T-cell (primary cell): Measurements from ENCODE around the gene PBX1. TPM values are rescaled to one million over a fixed set of nuclear protein-coding genes. Genes with fewer than 3 reads are reported as not detected.

Source experiments
- ATAC-seq, 4 experiments: fragments of 200-7000 bp in 3 of 4; fragments of 150-1000 bp in 1 of 4; cut with Tn5 transposase; replicated peaks in 1 of 4; 1 replicate in 3 of 4; 2 replicates in 1 of 4; pipeline ENCODE4 v1.10.0; 2021; ENCODE audit warnings: moderate library complexity in 3 of 4, mild to moderate bottlenecking in 2 of 4, moderate number of reproducible peaks in 1 of 4
- CTCF ChIA-PET, 2 donors: fragments of 300-600 bp; sonication (Branson Sonifier 250); formaldehyde crosslinking; loops; one replicate each; lab custom pipeline; 2022; ENCODE audit warnings: antibody characterized with exemption in 2 of 2; lab: Charles Lee
- POLR2A ChIA-PET, 2 donors: fragments of 300-600 bp; sonication (Branson Sonifier 250); formaldehyde crosslinking; loops; one replicate each; lab custom pipeline; 2022; ENCODE audit warnings: antibody characterized with exemption in 2 of 2; lab: Charles Lee
- DNase-seq, 35 experiments: peaks; one replicate each; pipeline versions ENCODE4 v3.0.0 to v3.0.0-alpha.2; 2013 to 2023
- H3K27ac ChIP-seq: one replicate; pipeline ENCODE4 v1.5.1; 2013; ENCODE audit warnings: low read length
- H3K27me3 ChIP-seq, 2 experiments: replicated peaks in 1 of 2; 1 replicate in 1 of 2; 2 replicates in 1 of 2; pipeline versions ENCODE4 v1.6.1 to v1.7.0; 2013; ENCODE audit warnings: low read length in 1 of 2, mixed read lengths in 1 of 2; ENCODE audit not compliant: control insufficient read depth in 2 of 2, insufficient read depth in 2 of 2; ENCODE audit errors: extremely low read depth in 1 of 2
- H3K36me3 ChIP-seq, 2 donors: 1 replicate in 1 of 2; 2 replicates in 1 of 2; pipeline versions ENCODE4 v1.6.1 to v1.7.0; 2013; ENCODE audit warnings: low read length in 1 of 2; ENCODE audit not compliant: control insufficient read depth in 2 of 2, insufficient read depth in 1 of 2; ENCODE audit errors: extremely low read depth in 1 of 2
- H3K4me1 ChIP-seq, 2 experiments: 1 replicate in 1 of 2; 2 replicates in 1 of 2; pipeline versions ENCODE4 v1.6.1 to v1.7.0; 2013; ENCODE audit warnings: low read length in 2 of 2, mixed read lengths in 1 of 2; ENCODE audit not compliant: insufficient read depth in 2 of 2, control insufficient read depth in 1 of 2; ENCODE audit errors: extremely low read depth in 1 of 2
- H3K4me3 ChIP-seq, 2 donors: 1 replicate in 1 of 2; 2 replicates in 1 of 2; pipeline versions ENCODE4 v1.5.1 to v1.7.0; 2013; ENCODE audit warnings: mild to moderate bottlenecking in 2 of 2, low read length in 1 of 2, moderate library complexity in 1 of 2; ENCODE audit not compliant: control insufficient read depth in 1 of 2; ENCODE audit errors: extremely low read depth in 1 of 2
- H3K9me3 ChIP-seq: 2 replicates; pipeline ENCODE4 v1.7.0; 2013
- H3K27ac Mint-ChIP-seq, 2 donors: one replicate each; pipeline ENCODE4 v1.8.0; 2020 to 2021; ENCODE audit warnings: mild to moderate bottlenecking in 2 of 2, mixed read lengths in 2 of 2
- H3K27me3 Mint-ChIP-seq, 2 donors: one replicate each; pipeline ENCODE4 v1.8.0; 2021 to 2022; ENCODE audit warnings: mixed read lengths in 2 of 2
- H3K36me3 Mint-ChIP-seq: one replicate; pipeline ENCODE4 v1.8.0; 2021; ENCODE audit warnings: mixed read lengths
- H3K4me1 Mint-ChIP-seq, 3 donors: one replicate each; pipeline ENCODE4 v1.8.0; 2020 to 2022; ENCODE audit warnings: mixed read lengths in 3 of 3, mild to moderate bottlenecking in 1 of 3
- H3K4me3 Mint-ChIP-seq, 3 donors: one replicate each; pipeline ENCODE4 v1.8.0; 2020 to 2022; ENCODE audit warnings: mild to moderate bottlenecking in 3 of 3, mixed read lengths in 3 of 3, moderate library complexity in 3 of 3
- H3K9me3 Mint-ChIP-seq, 3 donors: one replicate each; pipeline ENCODE4 v1.8.0; 2020 to 2022; ENCODE audit warnings: mixed read lengths in 3 of 3
- WGBS: methylation state at CpG from one replicate; pipeline ENCODE4 v1.1.5; 2013; ENCODE audit warnings: missing lambda C conversion rate; ENCODE audit not compliant: insufficient coverage; 5-methylcytosine and 5-hydroxymethylcytosine counted together
- total RNA-seq, 35 experiments: library from RNA in 6 of 35; stranded (reverse) in 6 of 35; fragments of 120-200 nt in 1 of 35; gene quantifications; one replicate each; pipeline versions ENCODE4 v1.2.1 to v1.2.4 and lab custom pipeline; 2013 to 2026

PBX1 gene
- total RNA-seq, 5 donors from 2014 or later (not counting 1 experiment from before 2014, with no cell fraction given), result 0.92 to 2.9 (median 1.8) TPM

GRCh38 chr1:164784960-164785359 lies 226.0 kb downstream of the PBX1 start:
- Histone ChIP-seq H3K4me1 (no peaks in the 10 kb centered on the region), H3K9me3 (no peaks in the 10 kb centered on the region), H3K36me3 (no peaks in the 10 kb centered on the region), H3K4me3 (no peak overlapping the region), H3K27me3 (peaks cover 0 to 9% of the 10 kb centered on the region in 2 experiments), H3K27ac (no peak overlapping the region)
- no peak overlapping the region for H3K27ac Mint-ChIP-seq
- H3K4me1 Mint-ChIP-seq, result peaks cover 4 to 7% (median 5%) of the 10 kb centered on the region in 3 donors
- DNase-seq (no peak), ATAC-seq (no peak)
- CTCF ChIA-PET, result no interaction called here
- no peaks in the 10 kb centered on the region for H3K9me3 Mint-ChIP-seq
- POLR2A ChIA-PET, result no interaction called here
- WGBS, result 80% methylated on average over 1 of the region's 6 CpGs
- no peak overlapping the region for H3K4me3 Mint-ChIP-seq
- H3K27me3 Mint-ChIP-seq, result peaks cover 5% of the 10 kb centered on the region in 2 donors
- no peaks in the 10 kb centered on the region for H3K36me3 Mint-ChIP-seq

DNA sequence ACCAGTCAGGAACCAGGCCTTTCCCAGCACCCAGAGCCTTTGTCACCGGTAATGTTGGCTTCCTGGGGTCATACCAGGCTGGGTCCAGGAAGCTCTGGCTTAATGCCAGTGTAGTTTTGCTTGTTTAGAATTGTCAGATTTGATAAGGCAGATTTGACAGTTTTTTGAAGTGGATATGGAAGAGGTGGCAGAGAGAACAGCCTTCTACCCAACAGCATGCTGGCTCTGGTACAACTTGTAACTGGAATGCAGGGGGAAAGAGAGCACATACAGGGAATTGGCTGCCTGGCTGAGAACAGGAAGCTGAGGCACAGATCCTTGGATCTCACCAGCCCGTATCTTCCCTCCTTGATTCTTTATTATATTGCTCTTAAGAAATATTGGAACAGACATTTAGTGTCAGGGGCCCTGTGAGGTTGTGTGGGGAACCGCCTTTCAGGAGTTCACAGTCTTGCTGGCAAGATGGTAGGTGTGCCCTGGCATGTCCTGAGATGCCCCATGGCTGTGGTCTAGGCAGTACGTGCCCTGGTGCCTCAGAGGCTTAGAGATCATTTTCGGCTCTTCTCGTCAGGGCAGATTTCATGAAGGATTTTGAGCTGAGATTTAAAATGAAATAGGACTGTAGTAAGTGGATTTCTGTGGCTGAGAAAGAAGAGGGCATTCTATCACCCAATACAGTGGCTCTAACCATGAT lies 227.0 kb downstream of the PBX1 start:
- DNase-seq, result no peak
- ATAC-seq, result no peak
- 67% methylated on average over 1 of the region's 6 CpGs for WGBS

GRCh38 chr1:164786980-164787833 lies 228.2 kb downstream of the PBX1 start:
- ChIA-PET POLR2A (no interaction called here), CTCF (interaction anchor here (0.6 to 2.0 kb wide), 9 partner anchors 9 to 1431 kb away, joined by 3 to 7 read pairs (median 4); no protein-coding TSS in a partner anchor)
- Mint-ChIP-seq H3K4me1 (peaks cover 4 to 7% (median 5%) of the 10 kb centered on the region in 3 donors), H3K27me3 (peaks cover 5% of the 10 kb centered on the region in 2 donors), H3K4me3 (no peak overlapping the region), H3K27ac (peak overlapping the region in 1 of 2 donors; percentile 45), H3K9me3 (no peaks in the 10 kb centered on the region), H3K36me3 (no peaks in the 10 kb centered on the region)
- H3K27ac ChIP-seq, result no peak overlapping the region
- no peaks in the 10 kb centered on the region for H3K36me3 ChIP-seq
- H3K9me3 ChIP-seq, result no peaks in the 10 kb centered on the region
- H3K4me3 ChIP-seq, result no peak overlapping the region
- peaks cover 0 to 9% of the 10 kb centered on the region in 2 experiments for H3K27me3 ChIP-seq
- H3K4me1 ChIP-seq, result no peaks in the 10 kb centered on the region
- DNase-seq (peak in 33 of 35 experiments; percentile 4 to 57 (median 28)), ATAC-seq (peak in 3 of 4 experiments; percentile 40 to 67 (median 58))
- WGBS, result 29% methylated on average over 4 of the region's 10 CpGs

More for the DNA sequence above, 227.0 kb downstream of the PBX1 start:
- POLR2A ChIA-PET, result no interaction called here
- peaks cover 0 to 9% of the 10 kb centered on the region in 2 experiments for H3K27me3 ChIP-seq
- H3K27me3 Mint-ChIP-seq, result peaks cover 5% of the 10 kb centered on the region in 2 donors
- no peaks in the 10 kb centered on the region for H3K36me3 Mint-ChIP-seq
- peaks cover 4 to 7% (median 5%) of the 10 kb centered on the region in 3 donors for H3K4me1 Mint-ChIP-seq
- no peak overlapping the region for H3K27ac Mint-ChIP-seq
- H3K4me3 Mint-ChIP-seq, result no peak overlapping the region
- H3K4me1 ChIP-seq, result no peaks in the 10 kb centered on the region
- no peak overlapping the region for H3K27ac ChIP-seq
- H3K4me3 ChIP-seq, result no peak overlapping the region
- no peaks in the 10 kb centered on the region for H3K36me3 ChIP-seq
- no peaks in the 10 kb centered on the region for H3K9me3 ChIP-seq
- CTCF ChIA-PET, result interaction anchor here in 1 of 2 donors (0.6 to 2.0 kb wide), 3 partner anchors 9 to 37 kb away, joined by 3 to 7 read pairs (median 3); no protein-coding TSS in a partner anchor
- no peaks in the 10 kb centered on the region for H3K9me3 Mint-ChIP-seq

DNA sequence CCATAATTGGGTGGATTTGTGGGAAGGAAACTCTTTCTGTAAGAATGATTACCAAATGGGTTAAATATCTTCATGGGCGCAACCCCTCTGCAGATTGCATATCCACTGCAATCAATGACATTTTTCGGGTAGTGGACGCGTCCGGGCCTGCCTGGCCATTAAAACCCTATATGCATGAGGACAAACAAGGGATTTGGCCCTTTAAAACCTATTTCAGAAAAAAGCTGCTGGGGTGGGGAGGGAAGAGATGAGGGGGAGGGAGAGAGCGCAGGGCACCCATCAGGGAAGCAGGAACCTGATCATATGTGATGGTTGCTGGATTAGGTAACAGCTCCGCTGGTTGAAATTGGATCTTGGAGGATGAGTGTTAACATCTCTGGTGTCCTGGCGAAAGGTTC lies 228.8 kb downstream of the PBX1 start:
- H3K4me3 Mint-ChIP-seq, result no peak overlapping the region
- Histone ChIP-seq H3K9me3 (no peaks in the 10 kb centered on the region), H3K27me3 (peaks cover 0 to 9% of the 10 kb centered on the region in 2 experiments), H3K4me3 (no peak overlapping the region), H3K36me3 (no peaks in the 10 kb centered on the region), H3K27ac (no peak overlapping the region), H3K4me1 (no peaks in the 10 kb centered on the region)
- H3K4me1 Mint-ChIP-seq, result peaks cover 4 to 7% (median 5%) of the 10 kb centered on the region in 3 donors
- no peak overlapping the region for H3K27ac Mint-ChIP-seq
- no peak for ATAC-seq
- H3K27me3 Mint-ChIP-seq, result peaks cover 5% of the 10 kb centered on the region in 2 donors
- ChIA-PET CTCF (interaction anchor here (0.6 to 2.0 kb wide), 10 partner anchors 9 to 1374 kb away, joined by 3 to 7 read pairs (median 4); no protein-coding TSS in a partner anchor), POLR2A (no interaction called here)
- DNase-seq, result no peak
- no peaks in the 10 kb centered on the region for H3K9me3 Mint-ChIP-seq
- H3K36me3 Mint-ChIP-seq, result no peaks in the 10 kb centered on the region
- 89% methylated on average over 2 of the region's 8 CpGs for WGBS

DNA sequence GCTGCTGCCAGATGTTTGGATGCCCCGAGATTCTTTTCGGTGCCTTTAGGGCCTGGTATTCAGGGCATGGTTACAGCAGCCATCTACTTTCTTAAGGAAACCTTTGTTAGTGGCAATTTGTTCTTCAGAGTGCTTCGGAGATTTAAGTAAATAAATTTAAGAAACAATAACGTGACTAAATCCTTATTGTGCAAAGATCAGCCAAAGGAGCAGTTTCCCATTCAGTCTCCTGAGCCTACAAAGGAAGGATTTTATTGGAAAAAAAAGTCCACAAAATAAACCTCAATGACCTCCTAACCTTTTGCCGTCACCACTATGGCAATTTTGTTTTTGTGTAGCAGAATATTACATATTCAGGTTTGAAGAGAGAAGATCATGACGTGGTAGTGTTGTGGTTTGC lies 231.1 kb downstream of the PBX1 start:
- CTCF ChIA-PET, result no interaction called here
- Mint-ChIP-seq H3K27ac (no peak overlapping the region), H3K4me1 (peaks cover 4 to 7% (median 5%) of the 10 kb centered on the region in 3 donors)

GRCh38 chr1:164792410-164793004 lies 233.5 kb downstream of the PBX1 start:
- ATAC-seq, result no peak
- 76% methylated on average over 6 of the region's 21 CpGs for WGBS

More for the DNA sequence above, 231.1 kb downstream of the PBX1 start:
- Mint-ChIP-seq H3K4me3 (no peak overlapping the region), H3K36me3 (no peaks in the 10 kb centered on the region), H3K27me3 (peaks cover 5% of the 10 kb centered on the region in 2 donors), H3K9me3 (no peaks in the 10 kb centered on the region)
- Histone ChIP-seq H3K9me3 (no peaks in the 10 kb centered on the region), H3K4me3 (no peak overlapping the region), H3K36me3 (no peaks in the 10 kb centered on the region), H3K27ac (no peak overlapping the region), H3K4me1 (no peaks in the 10 kb centered on the region), H3K27me3 (peaks cover 0 to 9% of the 10 kb centered on the region in 2 experiments)
- POLR2A ChIA-PET, result no interaction called here
- no peak for DNase-seq
- WGBS, result no CpG with 5 or more reads among the region's 6 CpGs
- ATAC-seq, result no peak

More at GRCh38 chr1:164792410-164793004, 233.5 kb downstream of the PBX1 start:
- Mint-ChIP-seq H3K4me3 (no peak overlapping the region), H3K9me3 (no peaks in the 10 kb centered on the region), H3K4me1 (peaks cover 0 to 2% (median 0%) of the 10 kb centered on the region in 3 donors), H3K27ac (no peak overlapping the region), H3K27me3 (peaks cover 0 to under 1% of the 10 kb centered on the region in 2 donors), H3K36me3 (no peaks in the 10 kb centered on the region)
- Histone ChIP-seq H3K27me3 (peaks cover 0 to 3% of the 10 kb centered on the region in 2 experiments), H3K36me3 (no peaks in the 10 kb centered on the region), H3K4me1 (no peaks in the 10 kb centered on the region), H3K27ac (no peak overlapping the region), H3K4me3 (no peak overlapping the region), H3K9me3 (no peaks in the 10 kb centered on the region)
- ChIA-PET CTCF (no interaction called here), POLR2A (no interaction called here)
- no peak for DNase-seq
